ENCODE measurements around the gene AQP2.

AQP2 gene, protein sequence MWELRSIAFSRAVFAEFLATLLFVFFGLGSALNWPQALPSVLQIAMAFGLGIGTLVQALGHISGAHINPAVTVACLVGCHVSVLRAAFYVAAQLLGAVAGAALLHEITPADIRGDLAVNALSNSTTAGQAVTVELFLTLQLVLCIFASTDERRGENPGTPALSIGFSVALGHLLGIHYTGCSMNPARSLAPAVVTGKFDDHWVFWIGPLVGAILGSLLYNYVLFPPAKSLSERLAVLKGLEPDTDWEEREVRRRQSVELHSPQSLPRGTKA

DNA sequence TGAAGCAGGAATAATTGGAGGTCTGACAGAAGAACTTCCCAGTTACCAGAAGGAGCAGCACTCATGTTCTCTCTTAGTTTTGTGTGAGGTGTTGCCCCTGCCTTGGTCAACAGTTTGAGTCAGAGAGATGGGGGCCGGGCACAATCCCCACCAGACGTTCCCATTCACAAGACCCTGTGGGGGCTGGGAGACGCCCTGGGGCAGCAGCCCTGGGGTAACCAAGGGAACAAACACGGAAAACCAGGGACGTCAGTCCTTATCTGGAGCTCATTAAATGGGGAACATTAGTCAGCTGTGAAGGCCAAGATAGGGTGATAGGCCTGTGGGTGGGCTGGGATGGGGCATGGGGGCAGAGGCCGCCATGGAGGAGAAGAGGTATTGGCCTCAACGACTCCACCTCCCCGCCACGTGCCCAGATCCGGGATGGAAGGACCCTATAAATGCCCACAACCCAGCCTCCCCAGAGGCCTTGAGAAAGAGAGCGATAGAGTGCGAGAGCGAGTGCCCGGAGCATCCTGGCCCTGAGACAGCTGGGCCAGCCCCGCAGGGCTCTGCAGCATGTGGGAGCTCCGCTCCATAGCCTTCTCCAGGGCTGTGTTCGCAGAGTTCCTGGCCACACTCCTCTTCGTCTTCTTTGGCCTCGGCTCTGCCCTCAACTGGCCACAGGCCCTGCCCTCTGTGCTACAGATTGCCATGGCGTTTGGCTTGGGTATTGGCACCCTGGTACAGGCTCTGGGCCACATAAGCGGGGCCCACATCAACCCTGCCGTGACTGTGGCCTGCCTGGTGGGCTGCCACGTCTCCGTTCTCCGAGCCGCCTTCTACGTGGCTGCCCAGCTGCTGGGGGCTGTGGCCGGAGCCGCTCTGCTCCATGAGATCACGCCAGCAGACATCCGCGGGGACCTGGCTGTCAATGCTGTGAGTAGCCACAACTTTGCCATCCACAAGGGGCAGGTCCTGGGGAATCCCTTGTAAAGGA is at the start of gene AQP2:
Gene AQP2, plus strand, starts transcription at position 465 of the 979 bp plus-strand sequence. Its CDS starts 94 bp downstream, at position 559.
- no peak for DNase-seq (ENCODE audit: low read depth, low spot score)

- no peak for DNase-seq (ENCODE audit: low read depth, low spot score)
Observed at GRCh38 chr12:49901026-49901425, 49.5 kb upstream of the AQP2 start.

GRCh38 chr12:49901986-49902385 is 48.6 kb upstream of the AQP2 start:
- DNase-seq (ENCODE audit: low read depth, low spot score): no peak

- peak; percentile 75 for DNase-seq (ENCODE audit: low read depth, low spot score)
Observed at GRCh38 chr12:49902399-49903350, 47.9 kb upstream of the AQP2 start.

GRCh38 chr12:49903351-49903699 is 47.2 kb upstream of the AQP2 start:
- no peak for DNase-seq (ENCODE audit: low read depth, low spot score)

- DNase-seq (ENCODE audit: low read depth, low spot score): no peak
Observed at GRCh38 chr12:49903700-49904423, 46.7 kb upstream of the AQP2 start, which contains the start of gene FAIM2. Gene FAIM2, minus strand, starts transcription at chr12:49903900. Its CDS starts 108 bp downstream, at chr12:49903792.

DNA sequence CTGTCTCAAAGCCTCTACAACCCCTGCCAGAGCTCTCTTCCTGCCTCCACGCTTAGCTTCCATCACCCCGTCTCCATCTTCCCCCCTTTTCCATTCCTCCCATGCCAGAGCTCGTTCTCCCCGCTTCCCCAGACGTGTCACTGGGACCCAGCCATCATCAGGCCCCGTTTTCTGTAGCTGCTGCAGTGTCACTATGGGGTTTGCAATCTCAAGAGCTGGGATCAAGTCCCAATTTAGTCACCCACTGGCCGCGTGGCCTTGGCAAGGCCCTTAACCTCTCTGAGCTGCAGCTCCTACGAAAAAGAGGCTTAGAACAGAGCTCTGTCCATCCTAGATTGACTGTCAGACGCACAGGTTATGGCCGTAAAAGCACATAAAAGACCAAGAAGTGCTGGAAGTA is 45.9 kb upstream of the AQP2 start:
- DNase-seq (ENCODE audit: low read depth, low spot score): no peak

DNA sequence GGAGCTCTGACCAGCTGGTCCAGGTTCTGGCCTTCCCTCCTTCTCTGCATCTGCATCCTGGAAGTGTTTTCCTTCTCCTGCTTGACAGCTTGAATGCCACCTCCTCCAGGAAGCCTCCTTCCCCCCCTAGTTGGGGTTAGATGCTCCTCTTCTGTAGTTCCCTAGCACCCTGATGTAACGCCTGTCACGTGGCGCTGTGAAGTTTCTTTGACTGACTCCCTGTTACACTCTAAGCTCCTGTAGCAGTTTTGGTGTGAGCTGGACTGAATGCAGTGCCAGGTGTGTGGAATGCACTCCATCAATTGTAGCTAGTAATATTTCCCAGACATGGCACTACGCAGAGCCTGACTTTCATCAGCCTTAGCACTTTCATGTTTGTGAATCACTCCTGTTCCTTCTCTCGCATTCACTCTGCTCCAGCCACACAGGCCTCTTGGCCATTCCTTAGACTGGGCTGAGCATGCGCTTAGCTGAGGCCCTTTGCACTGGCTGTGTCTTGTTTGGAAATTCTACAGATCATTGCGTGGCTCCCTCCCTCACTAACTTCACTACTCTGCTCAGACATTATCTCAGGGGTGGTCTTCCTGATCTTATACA is 44.7 kb upstream of the AQP2 start:
- no peak for DNase-seq (ENCODE audit: low read depth, low spot score)

DNA sequence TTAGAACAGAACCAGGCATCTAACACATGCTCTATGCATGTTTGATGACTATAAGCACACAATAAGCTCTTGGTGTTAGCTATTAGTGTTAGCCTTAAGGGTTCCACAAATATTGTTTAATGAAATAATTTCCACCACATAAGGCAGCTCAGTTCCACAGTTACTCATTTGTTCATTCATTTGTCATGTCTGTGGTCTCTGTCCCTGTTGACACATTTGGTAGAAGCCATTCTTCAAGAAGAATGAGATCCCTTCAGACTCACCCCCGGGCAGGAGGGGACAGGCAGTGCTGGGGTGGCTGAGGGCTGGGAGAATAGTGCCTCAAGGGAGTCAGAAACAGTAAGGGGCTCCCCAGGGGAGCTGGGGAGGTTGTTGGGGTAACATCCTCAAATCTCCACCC is 43.2 kb upstream of the AQP2 start:
- DNase-seq (ENCODE audit: low read depth, low spot score): no peak

- no peak for DNase-seq (ENCODE audit: low read depth, low spot score)
Observed at GRCh38 chr12:49909356-49909755, 41.2 kb upstream of the AQP2 start.

DNA sequence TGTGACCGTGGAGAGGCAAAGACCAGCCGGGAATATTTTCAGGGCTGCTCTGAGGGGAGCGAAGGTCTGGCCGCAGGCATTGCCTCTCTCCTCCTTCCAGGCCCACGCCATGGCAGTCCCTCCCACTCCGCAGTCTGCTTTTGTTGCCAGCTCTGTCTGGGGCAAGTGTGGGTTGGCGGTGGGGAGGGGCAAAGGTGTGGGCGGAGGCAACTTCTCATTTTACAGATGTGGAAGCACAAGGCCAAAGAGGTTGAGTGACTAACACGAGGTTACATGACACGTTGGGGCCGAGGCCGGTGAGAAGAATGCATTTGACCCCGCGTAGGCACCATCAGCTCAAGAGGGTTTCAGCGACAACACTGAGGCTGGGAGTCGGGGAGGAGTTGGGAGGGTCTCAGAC is 40.7 kb upstream of the AQP2 start:
- DNase-seq (ENCODE audit: low read depth, low spot score): peak; percentile 42

DNA sequence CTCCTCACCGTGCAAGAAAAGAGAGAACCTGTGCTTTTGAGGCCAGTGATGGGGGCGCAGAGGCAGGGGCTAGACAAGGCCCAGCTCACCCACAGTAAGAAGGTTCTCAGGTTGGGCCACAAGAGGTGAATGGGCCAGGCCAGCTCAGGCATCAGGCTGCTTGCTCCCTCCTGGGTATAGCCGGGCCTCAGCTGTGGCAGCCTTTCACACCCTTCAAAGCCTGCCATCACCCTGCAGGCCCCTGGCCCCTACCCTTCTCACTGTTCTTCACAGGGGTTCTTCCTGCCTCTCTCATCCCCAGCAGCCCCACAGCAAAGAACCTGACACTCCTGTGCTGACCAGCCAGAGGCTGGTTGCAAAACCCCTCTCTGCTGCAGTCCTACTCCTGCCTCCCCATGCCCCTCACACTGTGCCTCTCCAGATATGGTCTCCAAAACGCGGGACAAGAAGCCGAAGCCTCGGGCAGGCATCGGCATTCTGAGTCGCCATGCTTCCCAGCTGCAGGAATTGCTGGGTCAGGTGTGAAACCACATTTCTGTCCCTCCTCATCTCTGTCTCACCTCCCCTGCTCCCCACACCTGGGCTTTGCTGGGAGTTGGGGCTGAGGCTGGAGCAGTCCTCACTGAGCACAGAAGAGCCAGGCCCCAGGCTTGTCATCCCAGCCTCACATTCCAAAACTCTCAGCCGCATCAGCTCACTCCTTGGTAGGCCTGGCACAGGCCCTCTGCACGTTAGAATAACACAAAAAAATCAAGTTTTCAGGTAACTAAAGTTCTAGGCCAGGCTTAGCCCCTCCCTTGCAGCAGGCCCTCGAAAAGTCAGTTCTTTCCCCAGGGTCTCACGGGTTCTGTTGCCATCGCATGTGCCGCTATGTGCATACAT is 40.0 kb upstream of the AQP2 start:
- DNase-seq (ENCODE audit: low read depth, low spot score): no peak

DNA sequence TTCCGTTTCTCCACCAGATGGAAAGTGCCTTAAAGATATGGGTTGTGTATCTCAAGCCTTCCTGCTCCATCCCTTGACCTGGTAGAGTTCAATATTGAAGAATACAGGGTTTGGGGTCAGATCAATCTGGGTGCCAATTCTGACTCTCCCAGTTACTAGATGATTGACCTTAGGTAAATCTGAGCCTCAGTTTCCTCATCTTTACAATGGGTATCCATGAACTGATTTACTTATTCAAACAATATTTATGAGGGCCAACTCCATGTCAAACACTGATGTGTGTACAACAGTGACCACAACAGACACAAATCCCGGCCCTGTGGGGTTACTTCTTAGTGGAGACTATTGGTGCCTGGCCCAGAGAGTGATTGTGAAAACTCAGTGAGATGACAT is 39.3 kb upstream of the AQP2 start:
- DNase-seq (ENCODE audit: low read depth, low spot score): no peak

DNA sequence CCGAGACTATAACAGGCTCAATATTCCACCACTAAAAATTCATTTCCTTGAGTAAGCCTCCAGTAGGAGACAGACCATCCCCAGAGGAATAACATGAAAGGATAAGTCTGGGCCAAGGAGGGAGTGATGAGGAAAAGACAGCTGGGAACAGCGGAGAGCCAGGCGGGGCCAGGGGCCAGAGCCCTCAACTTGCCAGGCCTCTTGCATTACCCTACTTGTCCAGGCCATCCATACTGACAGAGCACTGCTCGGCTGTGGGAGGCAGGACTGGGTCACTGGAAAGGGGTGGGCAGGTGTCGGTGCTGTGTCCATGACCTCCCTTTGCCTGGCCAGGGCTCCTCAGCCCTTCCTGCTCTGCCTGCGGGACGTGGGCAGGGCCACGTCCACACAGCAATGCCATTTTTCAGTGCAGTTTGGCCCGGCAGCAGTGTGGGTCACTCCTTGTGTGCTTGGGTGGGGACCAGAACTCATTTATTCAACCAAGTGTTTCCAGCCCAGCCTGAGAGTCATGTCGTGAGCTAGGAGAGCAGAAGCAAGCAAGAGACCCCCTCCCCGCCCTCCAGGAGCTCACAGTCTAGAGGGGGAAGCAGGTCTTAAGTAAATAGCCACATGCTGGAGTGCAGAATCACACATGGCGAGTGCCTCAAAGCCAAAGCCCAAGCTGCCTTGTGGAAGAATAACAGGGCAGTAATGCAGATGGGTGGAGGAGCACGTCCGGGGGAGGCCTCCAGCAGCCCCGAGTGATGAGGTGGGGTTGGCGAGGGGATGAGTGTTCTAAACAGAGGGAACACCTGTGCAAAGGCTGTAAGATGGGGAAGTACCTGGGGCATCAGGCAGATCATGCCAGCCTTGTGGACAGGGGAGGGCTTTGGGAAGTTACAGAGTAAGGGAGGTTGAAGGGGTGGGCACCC is 37.9 kb upstream of the AQP2 start:
- no peak for DNase-seq (ENCODE audit: low read depth, low spot score)

GRCh38 chr12:49916129-49916919 is 34.2 kb upstream of the AQP2 start:
- no peak for DNase-seq (ENCODE audit: low read depth, low spot score)

- no peak for DNase-seq (ENCODE audit: low read depth, low spot score)
Observed at GRCh38 chr12:49917166-49917787, 33.3 kb upstream of the AQP2 start.

GRCh38 chr12:49917788-49918173 is 32.8 kb upstream of the AQP2 start:
- DNase-seq (ENCODE audit: low read depth, low spot score): no peak

Measured in iPS DF 19.7 (cell line).